ENCODE measurements around the gene HYOU1. TPM values are rescaled to one million over a fixed set of nuclear protein-coding genes. Genes with fewer than 3 reads are reported as not detected.

The HYOU1 gene
- total and polyA plus RNA-seq, 4 donors: 35.7 to 145 (median 68.7) TPM

GRCh38 chr11:119014209-119014924 lies 42.6 kb downstream of the HYOU1 start:
- ATAC-seq (ENCODE audit: low FRiP score): no peak
- no peaks in the 10 kb centered on the region for H3K9me3 ChIP-seq (ENCODE audit: control insufficient read depth, low read length)
- H3K4me3 ChIP-seq (ENCODE audit: low read length in 2 of 2): no peak overlapping the region
- no peaks in the 10 kb centered on the region for H3K4me1 ChIP-seq (ENCODE audit: control insufficient read depth in 1 of 2, insufficient read depth in 2 of 2, low read length in 2 of 2)
- DNase-seq: no peak
- intact Hi-C loops (cut with DNase I): no loop called here
- peaks cover 0 to 1% of the 10 kb centered on the region in 2 donors for H3K36me3 ChIP-seq (ENCODE audit: control insufficient read depth in 1 of 2, insufficient read depth in 2 of 2, low read length in 1 of 2)
- 93 to 95% methylated on average over 17 of the region's 17 CpGs for WGBS, 2 donors
- no peak overlapping the region for H3K27ac ChIP-seq (ENCODE audit: low read depth in 1 of 2, low read length in 2 of 2)
- H3K27me3 ChIP-seq (ENCODE audit: control insufficient read depth in 1 of 2, insufficient read depth in 2 of 2, low read length in 1 of 2): no peaks in the 10 kb centered on the region

GRCh38 chr11:119012629-119013170 lies 44.3 kb downstream of the HYOU1 start:
- no peaks in the 10 kb centered on the region for H3K27me3 ChIP-seq (ENCODE audit: control insufficient read depth in 1 of 2, insufficient read depth in 2 of 2, low read length in 1 of 2)
- intact Hi-C loops (cut with DNase I): no loop called here
- H3K4me1 ChIP-seq (ENCODE audit: control insufficient read depth in 1 of 2, insufficient read depth in 2 of 2, low read length in 2 of 2): no peaks in the 10 kb centered on the region
- H3K9me3 ChIP-seq (ENCODE audit: control insufficient read depth, low read length): no peaks in the 10 kb centered on the region
- no peak overlapping the region for H3K4me3 ChIP-seq (ENCODE audit: low read length in 2 of 2)
- H3K36me3 ChIP-seq (ENCODE audit: control insufficient read depth in 1 of 2, insufficient read depth in 2 of 2, low read length in 1 of 2): peaks cover 0 to 1% of the 10 kb centered on the region in 2 donors
- peak overlapping the region in 1 of 2 donors; percentile 19 for H3K27ac ChIP-seq (ENCODE audit: low read depth in 1 of 2, low read length in 2 of 2)
- 74 to 79% methylated on average over 3 of the region's 3 CpGs for WGBS, 2 donors
- no peak for DNase-seq
- no peak for ATAC-seq (ENCODE audit: low FRiP score)

GRCh38 chr11:119011476-119012053 lies 45.4 kb downstream of the HYOU1 start:
- WGBS, 2 donors: 74 to 79% methylated on average over 6 of the region's 6 CpGs
- H3K4me3 ChIP-seq (ENCODE audit: low read length in 2 of 2): no peak overlapping the region
- intact Hi-C loops (cut with DNase I): no loop called here

GRCh38 chr11:119006656-119007055 lies 50.3 kb downstream of the HYOU1 start:
- no peak for DNase-seq
- intact Hi-C loops (cut with DNase I): no loop called here
- H3K27me3 ChIP-seq (ENCODE audit: control insufficient read depth in 1 of 2, insufficient read depth in 2 of 2, low read length in 1 of 2): no peaks in the 10 kb centered on the region
- no peaks in the 10 kb centered on the region for H3K9me3 ChIP-seq (ENCODE audit: control insufficient read depth, low read length)
- peaks cover 3% of the 10 kb centered on the region in 2 donors for H3K36me3 ChIP-seq (ENCODE audit: control insufficient read depth in 1 of 2, insufficient read depth in 2 of 2, low read length in 1 of 2)
- no peak overlapping the region for H3K4me3 ChIP-seq (ENCODE audit: low read length in 2 of 2)
- no peak overlapping the region for H3K27ac ChIP-seq (ENCODE audit: low read depth in 1 of 2, low read length in 2 of 2)
- no peaks in the 10 kb centered on the region for H3K4me1 ChIP-seq (ENCODE audit: control insufficient read depth in 1 of 2, insufficient read depth in 2 of 2, low read length in 2 of 2)
- WGBS, 2 donors: 87 to 90% methylated on average over 4 of the region's 4 CpGs
- ATAC-seq (ENCODE audit: low FRiP score): no peak

More at GRCh38 chr11:119011476-119012053, 45.4 kb downstream of the HYOU1 start:
- Histone ChIP-seq H3K36me3 (ENCODE audit: control insufficient read depth in 1 of 2, insufficient read depth in 2 of 2, low read length in 1 of 2) (peaks cover 0 to 1% of the 10 kb centered on the region in 2 donors), H3K27me3 (ENCODE audit: control insufficient read depth in 1 of 2, insufficient read depth in 2 of 2, low read length in 1 of 2) (no peaks in the 10 kb centered on the region), H3K27ac (ENCODE audit: low read depth in 1 of 2, low read length in 2 of 2) (no peak overlapping the region), H3K9me3 (ENCODE audit: control insufficient read depth, low read length) (no peaks in the 10 kb centered on the region), H3K4me1 (ENCODE audit: control insufficient read depth in 1 of 2, insufficient read depth in 2 of 2, low read length in 2 of 2) (no peaks in the 10 kb centered on the region)
- ATAC-seq (ENCODE audit: low FRiP score) (no peak), DNase-seq (no peak)

GRCh38 chr11:119000906-119001305 lies 56.1 kb downstream of the HYOU1 start:
- Histone ChIP-seq H3K27me3 (ENCODE audit: control insufficient read depth in 1 of 2, insufficient read depth in 2 of 2, low read length in 1 of 2) (no peaks in the 10 kb centered on the region), H3K9me3 (ENCODE audit: control insufficient read depth, low read length) (no peaks in the 10 kb centered on the region), H3K4me1 (ENCODE audit: control insufficient read depth in 1 of 2, insufficient read depth in 2 of 2, low read length in 2 of 2) (no peaks in the 10 kb centered on the region), H3K36me3 (ENCODE audit: control insufficient read depth in 1 of 2, insufficient read depth in 2 of 2, low read length in 1 of 2) (peaks cover 3% of the 10 kb centered on the region in 2 donors), H3K4me3 (ENCODE audit: low read length in 2 of 2) (no peak overlapping the region), H3K27ac (ENCODE audit: low read depth in 1 of 2, low read length in 2 of 2) (no peak overlapping the region)
- ATAC-seq (ENCODE audit: low FRiP score) (no peak), DNase-seq (no peak)
- WGBS, 2 donors: 47 to 48% methylated on average over 1 of the region's 1 CpG
- intact Hi-C loops (cut with DNase I): no loop called here

GRCh38 chr11:118998822-118999221 lies 58.2 kb downstream of the HYOU1 start:
- Histone ChIP-seq H3K27me3 (ENCODE audit: control insufficient read depth in 1 of 2, insufficient read depth in 2 of 2, low read length in 1 of 2) (no peaks in the 10 kb centered on the region), H3K27ac (ENCODE audit: low read depth in 1 of 2, low read length in 2 of 2) (peak overlapping the region in 1 of 2 donors; percentile 89), H3K36me3 (ENCODE audit: control insufficient read depth in 1 of 2, insufficient read depth in 2 of 2, low read length in 1 of 2) (peaks cover 0 to 1% of the 10 kb centered on the region in 2 donors), H3K4me1 (ENCODE audit: control insufficient read depth in 1 of 2, insufficient read depth in 2 of 2, low read length in 2 of 2) (no peaks in the 10 kb centered on the region), H3K4me3 (ENCODE audit: low read length in 2 of 2) (peak overlapping the region in 1 of 2 donors; percentile 68), H3K9me3 (ENCODE audit: control insufficient read depth, low read length) (no peaks in the 10 kb centered on the region)
- ATAC-seq (ENCODE audit: low FRiP score) (no peak), DNase-seq (no peak)
- 36 to 38% methylated on average over 6 of the region's 6 CpGs for WGBS, 2 donors
- intact Hi-C loops (cut with DNase I): loop anchor here in 1 of 2 donors (2.0 kb wide), 1 partner anchor 20 kb away; the partner anchor contains the start of genes RPS25 and TRAPPC4

GRCh38 chr11:118998388-118998717 lies 58.7 kb downstream of the HYOU1 start:
- Histone ChIP-seq H3K36me3 (ENCODE audit: control insufficient read depth in 1 of 2, insufficient read depth in 2 of 2, low read length in 1 of 2) (peaks cover 0 to 1% of the 10 kb centered on the region in 2 donors), H3K4me3 (ENCODE audit: low read length in 2 of 2) (peak overlapping the region; percentile 59 to 68), H3K27me3 (ENCODE audit: control insufficient read depth in 1 of 2, insufficient read depth in 2 of 2, low read length in 1 of 2) (no peaks in the 10 kb centered on the region), H3K4me1 (ENCODE audit: control insufficient read depth in 1 of 2, insufficient read depth in 2 of 2, low read length in 2 of 2) (no peaks in the 10 kb centered on the region), H3K27ac (ENCODE audit: low read depth in 1 of 2, low read length in 2 of 2) (peak overlapping the region; percentile 30 to 89), H3K9me3 (ENCODE audit: control insufficient read depth, low read length) (no peaks in the 10 kb centered on the region)
- WGBS, 2 donors: 1% methylated on average over 19 of the region's 19 CpGs
- ATAC-seq (ENCODE audit: low FRiP score) (peak; percentile 42), DNase-seq (no peak)
- intact Hi-C loops (cut with DNase I): loop anchor here in 1 of 2 donors (2.0 kb wide), 1 partner anchor 20 kb away; the partner anchor contains the start of genes RPS25 and TRAPPC4

- H3K27ac ChIP-seq (ENCODE audit: low read depth in 1 of 2, low read length in 2 of 2): peak within 1 kb of the TSS; percentile 30 to 89
- ATAC-seq (ENCODE audit: low FRiP score): peak; percentile 99
- H3K9me3 ChIP-seq (ENCODE audit: control insufficient read depth, low read length): no peaks in the 10 kb centered on the region
- H3K4me3 ChIP-seq (ENCODE audit: low read length in 2 of 2): peak within 1 kb of the TSS; percentile 59 to 68
- H3K4me1 ChIP-seq (ENCODE audit: control insufficient read depth in 1 of 2, insufficient read depth in 2 of 2, low read length in 2 of 2): no peaks in the 10 kb centered on the region
- peak; percentile 97 to 99 for DNase-seq
- H3K27me3 ChIP-seq (ENCODE audit: control insufficient read depth in 1 of 2, insufficient read depth in 2 of 2, low read length in 1 of 2): no peaks in the 10 kb centered on the region
- H3K36me3 ChIP-seq (ENCODE audit: control insufficient read depth in 1 of 2, insufficient read depth in 2 of 2, low read length in 1 of 2): peaks cover 0 to 1% of the 10 kb centered on the region in 2 donors
- 0% methylated on average over 44 to 54 of the region's 54 CpGs for WGBS, 2 donors
- intact Hi-C loops (cut with DNase I): loop anchor here in 1 of 2 donors (2.0 kb wide), 1 partner anchor 21 kb away; the partner anchor contains the start of genes RPS25 and TRAPPC4
Measured at GRCh38 chr11:118997627-118998387, 59.2 kb downstream of the HYOU1 start, which contains the start of gene CENATAC. Gene CENATAC, plus strand, starts transcription at chr11:118998138. Its CDS starts 60 bp downstream, at chr11:118998198.

Measured in aorta (tissue), 5 donors.